HUDEP-2 (cell line): ENCODE results near the gene ATG13.

Source experiments
- DNase-seq, 76 experiments: peaks; one replicate each; lab custom pipeline; 2025; ENCODE audit not compliant: unreplicated experiment in 76 of 76; lab: John Stamatoyannopoulos, UW

Gene ATG13

DNA sequence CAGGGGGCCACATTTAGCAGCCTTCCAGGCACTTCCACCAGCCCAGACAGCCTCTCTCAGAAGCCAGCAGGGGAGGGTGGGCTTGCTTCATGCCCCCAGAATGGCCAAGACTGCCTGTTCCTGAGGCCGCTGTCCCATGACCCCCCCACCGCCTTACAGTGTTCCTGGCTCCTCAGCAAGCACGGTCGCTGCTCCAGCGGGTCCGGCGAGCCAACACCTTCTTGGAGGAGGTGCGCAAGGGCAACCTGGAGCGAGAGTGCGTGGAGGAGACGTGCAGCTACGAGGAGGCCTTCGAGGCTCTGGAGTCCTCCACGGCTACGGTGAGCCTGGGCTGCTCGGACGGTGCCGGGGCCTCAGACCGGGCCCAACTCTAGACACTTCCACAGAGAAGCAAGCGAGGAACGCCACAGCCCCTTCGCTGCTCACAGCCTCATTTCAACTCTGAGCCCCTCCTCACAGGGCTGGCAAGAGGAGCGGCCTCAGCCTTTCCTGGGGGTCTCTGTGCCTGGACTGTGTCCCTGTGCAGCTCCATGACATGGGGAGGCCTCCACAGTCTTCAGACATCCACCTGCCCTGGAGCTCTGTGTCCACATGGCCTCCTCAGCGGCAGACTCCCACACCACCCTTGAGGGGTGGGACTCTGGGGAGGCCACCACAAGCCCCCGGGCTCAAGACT, 102.3 kb downstream of the ATG13 start:
- DNase-seq: no peak

DNA sequence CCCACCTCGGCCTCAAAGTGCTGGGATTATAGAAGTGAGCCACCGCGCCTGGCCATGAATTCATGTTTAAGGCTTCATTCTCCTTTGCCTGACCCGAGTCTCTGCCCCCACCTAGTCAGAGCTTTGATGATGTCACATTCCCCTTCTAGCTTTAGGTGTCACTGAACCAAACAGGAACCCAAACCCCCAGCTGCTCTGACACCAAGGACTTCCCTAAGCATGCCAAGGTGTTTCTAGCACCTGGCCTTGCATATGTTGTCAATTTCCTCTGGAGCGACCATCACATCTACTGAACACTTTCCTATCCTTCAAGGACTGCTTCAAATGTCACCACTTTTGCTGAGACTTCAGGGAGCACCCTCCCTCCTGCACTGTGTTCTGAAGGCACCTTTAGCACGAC, 103.9 kb downstream of the ATG13 start:
- DNase-seq: no peak

DNA sequence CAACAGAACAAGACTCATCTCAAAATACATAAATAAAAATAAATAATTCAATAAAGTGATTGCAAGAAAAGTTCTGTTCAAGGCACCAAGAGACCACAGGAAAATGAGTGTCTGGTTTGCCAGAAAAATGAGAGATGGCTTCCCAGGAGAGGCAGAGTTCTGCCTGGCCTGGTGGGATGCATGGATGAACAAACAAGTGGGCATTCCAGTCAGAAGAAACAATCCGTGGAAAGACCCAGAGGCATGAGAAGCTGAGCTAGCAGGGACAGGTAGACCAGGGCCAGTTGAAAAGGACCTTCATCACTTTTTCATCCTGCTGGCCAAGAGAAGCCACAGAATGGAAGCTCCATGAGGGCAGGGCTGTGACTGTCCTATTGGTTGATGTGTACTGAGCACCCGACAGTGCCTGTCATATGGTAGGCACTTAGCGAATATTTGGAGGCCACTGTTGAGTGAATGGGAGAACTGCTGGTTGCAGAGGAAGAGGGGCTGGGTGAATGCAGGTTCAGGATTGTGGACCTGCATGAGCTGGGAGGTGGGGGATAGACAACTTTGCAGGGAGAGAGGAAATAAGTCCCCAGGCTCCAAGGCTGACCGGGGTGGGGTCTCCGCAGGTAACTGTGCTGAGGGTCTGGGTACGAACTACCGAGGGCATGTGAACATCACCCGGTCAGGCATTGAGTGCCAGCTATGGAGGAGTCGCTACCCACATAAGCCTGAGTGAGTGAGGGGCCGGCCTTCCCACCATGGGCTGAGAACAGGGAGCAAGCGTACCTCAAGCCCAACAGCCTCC, 105.4 kb downstream of the ATG13 start:
- DNase-seq: no peak

DNA sequence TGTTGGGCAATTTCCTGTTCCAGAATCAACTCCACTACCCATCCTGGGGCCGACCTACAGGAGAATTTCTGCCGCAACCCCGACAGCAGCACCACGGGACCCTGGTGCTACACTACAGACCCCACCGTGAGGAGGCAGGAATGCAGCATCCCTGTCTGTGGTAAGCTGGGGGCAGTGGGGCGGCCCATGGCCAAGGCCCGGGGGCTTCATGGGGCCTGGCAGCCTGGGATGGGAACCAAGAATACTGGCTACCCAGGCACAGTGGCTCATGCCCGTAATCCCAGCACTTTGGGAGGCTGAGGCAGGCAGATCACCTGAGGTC, 106.0 kb downstream of the ATG13 start:
- DNase-seq: no peak

DNA sequence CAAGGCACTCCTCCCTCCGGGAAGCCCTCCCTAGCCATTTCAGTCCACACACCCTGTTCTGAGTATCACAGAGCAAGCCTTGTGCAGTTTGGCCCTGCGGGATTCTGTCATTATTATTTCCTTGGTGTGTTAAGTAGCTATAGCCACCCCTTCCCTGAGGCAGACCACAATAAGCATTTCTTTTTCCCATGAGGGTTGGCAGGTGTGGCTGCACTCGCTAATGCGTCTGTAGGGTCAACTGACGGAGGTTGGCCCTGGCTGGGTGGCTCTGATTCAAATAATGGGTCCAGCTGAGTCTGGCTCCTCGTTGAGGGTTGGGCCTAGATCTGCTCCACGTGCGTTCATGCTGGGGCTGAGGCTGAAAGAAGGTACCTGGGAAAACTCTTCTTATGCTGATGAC, 106.7 kb downstream of the ATG13 start:
- no peak for DNase-seq
